HG03135 (cell line): ENCODE data around the gene TMEM54.

Source experiments
- ATAC-seq: cut with Tn5 transposase; IDR thresholded peaks from one replicate; pipeline ENCODE4 v1.9.1; 2021; ENCODE audit warnings: mild to moderate bottlenecking, moderate library complexity; ENCODE audit not compliant: unreplicated experiment

TMEM54 gene

DNA sequence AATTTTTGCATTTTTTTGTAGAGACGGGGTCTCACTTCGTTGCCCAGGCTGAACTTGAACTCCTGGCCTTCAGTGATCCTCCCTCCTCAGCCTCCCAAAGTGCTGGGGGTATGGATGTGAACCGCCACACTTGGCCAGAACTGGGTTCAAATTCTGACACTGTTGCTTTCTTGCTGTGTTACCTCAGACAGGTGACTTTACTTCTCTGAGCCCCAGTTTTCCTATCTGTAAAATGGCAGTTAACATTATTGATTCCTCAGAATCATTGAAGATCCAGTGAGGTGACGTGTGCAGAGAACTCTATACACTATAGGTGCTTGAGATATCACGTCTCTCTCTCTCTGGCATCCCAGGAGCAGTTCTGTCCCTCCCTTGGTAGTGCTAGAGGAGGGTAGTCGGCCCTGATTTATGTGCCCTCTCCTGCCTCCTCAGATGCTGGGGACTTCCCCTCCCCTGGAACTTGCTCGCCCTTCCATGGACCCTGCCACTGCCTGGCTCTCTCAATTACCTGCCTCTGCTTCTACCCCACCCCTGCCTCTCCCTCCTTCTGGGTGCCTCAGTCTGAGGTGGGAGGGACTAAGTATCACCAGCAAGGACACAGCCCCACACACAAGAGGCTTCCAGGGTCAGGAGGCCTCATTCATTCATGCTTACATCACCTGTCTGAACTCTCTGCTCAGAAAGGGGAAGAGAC is 17.7 kb downstream of the TMEM54 start:
- ATAC-seq: no peak

- ATAC-seq: no peak
Measured at GRCh38 chr1:32881871-32882850, 19.0 kb downstream of the TMEM54 start.

- no peak for ATAC-seq
Measured at GRCh38 chr1:32881291-32881690, 19.9 kb downstream of the TMEM54 start.

- no peak for ATAC-seq
Measured at GRCh38 chr1:32878637-32879041, 22.6 kb downstream of the TMEM54 start.

- no peak for ATAC-seq
Measured at GRCh38 chr1:32878183-32878582, 23.0 kb downstream of the TMEM54 start.

GRCh38 chr1:32877211-32878110 is 23.7 kb downstream of the TMEM54 start:
- no peak for ATAC-seq

DNA sequence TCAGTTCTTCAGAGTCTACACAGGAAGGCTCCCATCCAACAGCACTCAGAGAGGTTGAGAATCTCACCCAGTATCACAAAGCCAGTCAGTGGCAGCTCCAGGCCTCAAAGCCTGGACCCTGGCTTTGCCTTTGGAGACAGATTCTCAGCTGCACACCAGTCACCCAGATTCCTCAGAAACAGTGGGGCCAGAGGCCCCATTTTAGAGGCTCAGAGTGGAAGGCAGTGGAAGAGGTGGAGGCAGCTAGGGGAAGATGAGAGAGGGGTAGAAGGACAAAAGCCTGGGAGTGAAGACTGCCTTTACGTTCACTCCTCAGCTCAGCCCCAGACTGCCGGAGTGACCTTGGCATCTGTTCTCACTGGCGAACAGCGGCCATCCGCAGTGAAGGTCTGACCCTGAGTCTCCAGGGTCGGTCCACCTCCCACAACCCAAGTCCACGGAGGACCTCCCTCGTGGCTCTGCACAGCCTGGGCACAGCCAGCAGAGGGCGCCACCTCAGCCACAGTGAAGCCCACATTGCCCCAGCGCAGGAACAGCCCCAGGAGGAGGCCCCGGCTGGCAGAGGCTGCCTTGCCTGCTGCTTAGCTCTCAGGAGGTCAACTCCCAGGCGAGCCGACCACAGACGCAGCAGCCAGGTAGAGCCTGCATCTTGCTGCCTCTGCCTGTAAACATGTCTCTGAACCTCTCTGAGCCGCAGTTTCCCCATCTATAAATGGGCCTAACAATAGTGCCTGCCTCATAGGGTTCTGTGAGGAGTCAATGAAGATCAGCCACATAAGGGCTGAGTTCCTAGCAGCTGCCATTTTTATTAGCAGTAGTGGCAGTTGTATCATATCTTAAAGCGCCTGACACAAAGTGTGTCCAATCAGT is 24.6 kb downstream of the TMEM54 start:
- ATAC-seq: no peak

DNA sequence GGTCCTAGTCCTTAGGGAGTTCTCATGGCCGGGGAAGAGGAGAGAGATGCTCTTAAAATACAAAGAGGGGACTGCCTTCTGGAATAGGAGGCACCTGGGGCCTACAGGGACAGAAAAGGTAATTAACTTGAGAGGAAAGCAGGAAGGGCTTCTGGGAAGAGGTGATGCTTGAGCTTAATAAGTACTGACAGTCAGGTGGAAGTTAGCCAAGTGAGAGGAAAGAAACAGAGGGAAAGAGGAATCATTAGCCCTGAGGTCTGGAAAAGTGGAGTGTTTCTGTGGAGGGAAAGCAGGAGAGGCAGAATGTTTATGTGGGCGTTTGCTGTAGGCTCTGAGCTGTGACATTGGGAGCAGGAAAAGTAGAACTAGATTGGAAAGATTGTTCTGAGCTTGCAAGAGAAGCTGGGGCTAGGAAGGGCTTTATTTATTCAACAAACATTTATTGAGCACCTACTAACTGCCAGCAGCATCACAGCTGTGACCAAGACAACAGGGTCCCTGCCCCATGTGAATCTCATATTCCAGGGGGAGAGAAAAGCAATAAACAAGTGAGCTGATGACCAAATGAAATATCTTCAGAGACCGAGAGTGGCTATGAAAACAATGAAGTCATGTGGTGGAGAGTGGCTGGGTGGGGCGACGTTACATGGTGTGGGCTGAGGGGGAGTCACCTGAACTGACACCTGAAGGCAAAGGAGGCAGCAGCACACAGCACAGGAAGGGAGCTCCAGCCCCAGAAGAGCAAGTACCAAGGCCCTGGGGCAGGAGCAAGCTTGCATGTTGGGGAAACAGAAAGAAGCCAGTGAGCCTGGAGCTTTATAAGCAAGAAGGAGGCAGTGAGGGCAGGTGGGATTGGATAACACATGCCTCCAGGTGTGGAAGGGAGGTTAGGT is 26.1 kb downstream of the TMEM54 start:
- no peak for ATAC-seq

DNA sequence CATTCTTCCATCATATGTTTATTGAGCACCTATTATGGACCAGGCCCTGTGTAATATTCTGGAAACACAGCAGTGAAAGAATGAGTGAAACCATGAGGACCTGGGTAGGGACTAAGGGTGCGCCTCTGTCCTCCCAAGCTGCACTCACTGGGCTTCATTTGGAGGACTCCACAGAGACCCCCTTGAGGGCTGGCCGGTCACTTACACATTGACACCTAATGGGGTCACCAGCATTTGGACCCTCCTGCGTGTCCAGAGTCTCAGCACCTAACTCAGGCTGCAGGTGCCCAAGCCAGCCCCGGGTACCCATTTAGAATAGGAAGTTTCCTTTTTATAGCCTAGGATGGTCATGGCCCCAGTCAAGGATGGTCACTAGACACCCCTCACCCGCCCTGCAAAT is 27.7 kb downstream of the TMEM54 start:
- no peak for ATAC-seq

- ATAC-seq: no peak
Measured at GRCh38 chr1:32872192-32872460, 29.1 kb downstream of the TMEM54 start.

DNA sequence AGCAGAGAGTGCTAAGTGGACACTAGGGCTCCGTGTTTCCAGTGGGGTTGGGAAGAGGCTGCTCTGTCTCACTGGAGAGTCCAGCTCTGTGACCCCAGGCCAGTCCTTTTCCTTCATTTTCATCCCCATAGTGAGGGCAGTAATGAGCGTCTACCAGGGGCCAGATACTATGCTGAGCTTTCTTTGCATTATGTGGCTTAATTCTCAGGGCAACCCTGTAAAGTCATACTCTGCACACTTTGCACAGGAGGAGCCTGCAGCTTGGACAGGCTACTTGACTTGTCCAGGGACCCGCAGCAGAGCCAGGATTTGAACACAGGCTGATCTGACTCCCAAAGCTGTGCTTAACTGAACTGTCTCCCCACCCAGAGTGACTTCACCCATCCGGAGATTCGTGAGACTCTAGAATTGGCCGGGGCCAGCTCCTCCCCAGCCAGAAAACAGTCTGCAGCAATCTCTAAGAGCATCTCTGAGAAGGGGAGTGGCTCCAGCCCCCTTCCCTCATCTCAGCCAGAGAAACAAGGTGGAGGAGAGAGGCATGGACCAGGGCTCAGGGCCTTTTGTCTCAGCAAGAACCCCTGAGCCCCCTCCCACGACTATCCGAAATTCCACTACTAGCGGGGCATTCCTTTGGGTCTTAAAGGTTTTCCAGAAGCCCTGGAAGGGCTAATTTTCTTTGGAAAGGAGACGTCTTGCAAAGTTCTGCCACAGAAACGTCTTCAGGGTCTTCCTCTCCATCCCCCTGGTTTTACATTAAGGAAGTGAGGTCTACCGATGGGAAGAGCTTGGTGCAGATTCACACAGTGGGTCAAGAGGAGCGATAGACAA is 29.6 kb downstream of the TMEM54 start:
- no peak for ATAC-seq

- ATAC-seq: no peak
Measured at GRCh38 chr1:32870615-32871363, 30.4 kb downstream of the TMEM54 start, which contains the start of gene FNDC5. Gene FNDC5 (minus strand): TSS chr1:32870912.

- no peak for ATAC-seq
Measured at GRCh38 chr1:32869923-32870614, 31.1 kb downstream of the TMEM54 start.

DNA sequence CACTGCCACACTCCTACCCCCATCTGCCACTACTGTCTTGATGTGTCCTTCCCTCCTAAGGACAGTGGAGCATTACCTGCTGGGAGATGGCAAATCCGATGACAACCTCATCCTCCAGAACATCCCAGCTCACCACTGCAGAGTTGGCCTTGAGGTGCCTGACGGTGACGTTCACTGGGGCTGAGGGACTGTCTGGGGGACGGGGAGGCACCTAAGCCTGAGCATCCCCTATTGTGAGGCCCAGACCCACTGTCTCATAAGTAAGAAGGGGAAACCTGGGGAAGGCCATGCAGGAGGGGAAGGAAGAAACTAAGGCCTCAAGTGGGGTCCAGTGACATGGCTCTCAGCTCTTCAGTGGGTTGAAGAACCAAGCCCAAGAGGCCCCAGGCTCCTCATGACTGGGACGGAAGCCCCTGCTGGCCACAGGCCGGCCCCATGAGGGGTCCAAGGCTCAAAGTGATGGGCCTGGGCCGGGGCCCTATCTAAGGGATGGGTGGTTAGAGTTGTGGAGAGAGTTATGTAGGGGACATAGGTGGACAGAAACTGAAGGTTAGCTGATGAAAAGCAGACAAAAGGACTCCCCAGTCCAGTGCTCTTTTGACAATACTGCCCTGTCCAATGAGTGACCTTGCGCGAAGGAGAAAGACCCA is 32.3 kb downstream of the TMEM54 start:
- ATAC-seq: no peak

DNA sequence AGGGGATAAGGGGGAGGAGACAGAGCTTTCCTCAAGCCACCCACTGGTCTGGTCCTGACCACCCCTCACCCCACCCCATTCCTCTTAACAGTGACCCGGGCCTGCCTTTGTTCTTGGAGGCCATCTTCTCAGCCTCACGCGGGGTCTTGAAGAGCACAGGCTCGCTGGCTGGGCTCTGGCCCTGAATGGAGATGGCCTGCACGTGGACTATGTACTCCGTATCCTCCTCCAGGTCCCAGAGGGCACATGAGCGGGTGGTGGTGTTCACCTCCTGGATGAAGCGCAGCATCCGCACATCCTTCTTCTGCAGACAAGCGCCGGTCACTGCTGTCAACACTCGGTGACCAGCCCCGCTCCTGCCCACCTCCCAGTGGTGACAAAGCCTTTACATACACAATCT is 33.1 kb downstream of the TMEM54 start:
- no peak for ATAC-seq

DNA sequence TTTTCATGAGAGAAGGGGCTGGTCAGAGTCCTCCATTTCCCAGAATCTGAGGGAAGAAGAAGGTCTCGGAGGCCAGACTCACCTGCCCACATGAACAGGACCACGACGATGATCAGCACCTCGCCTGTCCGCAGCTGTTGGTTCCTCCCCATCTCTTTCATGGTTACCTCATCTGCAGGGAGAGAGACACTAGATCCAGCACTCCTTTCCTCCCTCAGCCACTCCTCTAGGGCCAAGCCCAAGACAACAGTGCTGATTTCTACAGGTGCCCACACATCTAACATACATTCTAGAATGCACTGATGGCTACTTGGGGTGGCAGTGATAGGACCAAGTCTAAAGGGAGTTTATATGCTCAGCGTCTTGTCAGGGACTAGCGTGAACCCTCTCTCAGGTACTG is 33.5 kb downstream of the TMEM54 start:
- no peak for ATAC-seq

GRCh38 chr1:32867151-32867550 is 34.0 kb downstream of the TMEM54 start:
- no peak for ATAC-seq
